HG03521 (cell line): ENCODE measurements around the gene KRTAP10-3.
"Not testable (repeated sequence)": the region's sequence is repeated elsewhere in the genome, so short reads cannot be mapped to it uniquely, and the experiment has no call there.

Experiments
- ATAC-seq: cut with Tn5 transposase; IDR thresholded peaks from one replicate; pipeline ENCODE4 v1.9.1; 2021; ENCODE audit warnings: mild to moderate bottlenecking, moderate library complexity; ENCODE audit not compliant: unreplicated experiment

The KRTAP10-3 gene

DNA sequence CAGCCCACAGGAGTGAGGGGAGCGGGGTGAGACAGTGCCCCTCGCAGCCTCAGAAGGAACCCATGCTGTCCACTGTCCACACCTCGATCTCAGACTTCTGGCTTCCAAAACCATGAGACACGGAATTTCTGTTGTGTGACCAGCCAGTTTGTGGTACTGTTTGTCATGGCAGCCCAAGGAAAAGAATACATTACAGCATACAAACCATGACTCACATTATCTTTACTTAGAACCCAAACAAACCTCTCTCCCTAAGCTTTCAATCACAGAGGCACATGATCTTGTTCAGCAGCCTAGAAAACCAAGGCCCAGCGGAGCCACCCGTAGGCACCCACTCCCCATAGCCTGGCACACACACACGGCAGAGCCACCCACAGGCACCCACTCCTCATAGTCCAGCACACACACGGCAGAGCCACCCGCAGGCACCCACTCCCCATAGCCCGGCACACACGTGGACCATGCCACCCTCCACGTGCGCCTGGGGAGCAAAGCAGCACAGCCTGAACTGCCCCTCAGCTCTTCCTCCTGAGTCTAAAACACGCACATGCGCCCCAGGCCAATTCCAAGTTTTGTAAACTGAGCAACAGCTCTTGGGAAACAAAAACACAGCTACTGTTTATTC is 14.5 kb upstream of the KRTAP10-3 start:
- no peak for ATAC-seq

- ATAC-seq = no peak
These were observed 13.5 kb upstream of the KRTAP10-3 start for GRCh38 chr21:44571844-44572782.

GRCh38 chr21:44571296-44571695 is 12.7 kb upstream of the KRTAP10-3 start:
- ATAC-seq = no peak

GRCh38 chr21:44569861-44570517 is 11.4 kb upstream of the KRTAP10-3 start:
- ATAC-seq = no peak

DNA sequence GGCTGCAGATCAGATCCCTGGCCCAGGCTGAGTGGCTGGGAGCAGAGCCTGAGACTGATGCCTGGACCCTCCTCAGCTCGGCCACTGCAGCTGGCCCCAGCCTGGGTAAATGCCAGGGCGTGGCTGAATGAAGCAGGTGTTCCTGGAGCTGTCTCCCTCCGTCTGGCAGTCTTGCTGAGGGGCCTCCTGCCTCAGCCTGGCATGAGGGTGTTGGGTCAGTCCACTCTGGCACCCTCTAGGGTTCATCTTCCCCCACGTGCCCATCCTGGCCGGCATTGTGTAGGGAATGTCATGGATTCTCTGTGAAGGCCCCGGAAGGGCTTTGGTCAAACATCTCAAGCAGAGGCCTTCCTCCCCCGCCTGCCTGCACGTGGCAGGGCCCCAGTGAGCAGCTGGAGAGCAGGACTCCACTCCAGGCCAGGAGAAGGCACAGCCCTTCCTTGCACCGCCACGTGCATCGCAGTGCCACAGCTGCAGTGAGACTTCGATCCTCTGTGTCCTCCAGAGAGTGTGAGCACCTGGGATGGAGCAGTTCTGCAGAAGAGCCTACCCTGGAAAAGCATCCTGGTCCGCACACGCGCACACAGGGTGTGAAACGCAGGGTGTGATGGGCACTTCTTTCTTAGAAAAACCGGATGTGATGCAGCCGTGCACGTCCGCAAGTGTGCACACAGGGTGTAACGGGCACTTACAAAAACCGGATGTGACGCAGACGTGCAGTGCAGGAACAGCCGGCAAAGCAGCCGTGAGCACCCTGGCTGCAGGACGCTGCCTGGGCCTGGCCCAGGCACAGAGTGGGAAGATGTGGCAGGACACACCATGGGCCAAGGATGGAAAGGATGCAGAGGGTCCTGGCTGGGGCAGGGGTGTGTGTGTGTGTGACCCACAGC is 10.3 kb upstream of the KRTAP10-3 start:
- ATAC-seq = no peak

GRCh38 chr21:44568261-44568660 is 9.7 kb upstream of the KRTAP10-3 start:
- ATAC-seq = no peak

DNA sequence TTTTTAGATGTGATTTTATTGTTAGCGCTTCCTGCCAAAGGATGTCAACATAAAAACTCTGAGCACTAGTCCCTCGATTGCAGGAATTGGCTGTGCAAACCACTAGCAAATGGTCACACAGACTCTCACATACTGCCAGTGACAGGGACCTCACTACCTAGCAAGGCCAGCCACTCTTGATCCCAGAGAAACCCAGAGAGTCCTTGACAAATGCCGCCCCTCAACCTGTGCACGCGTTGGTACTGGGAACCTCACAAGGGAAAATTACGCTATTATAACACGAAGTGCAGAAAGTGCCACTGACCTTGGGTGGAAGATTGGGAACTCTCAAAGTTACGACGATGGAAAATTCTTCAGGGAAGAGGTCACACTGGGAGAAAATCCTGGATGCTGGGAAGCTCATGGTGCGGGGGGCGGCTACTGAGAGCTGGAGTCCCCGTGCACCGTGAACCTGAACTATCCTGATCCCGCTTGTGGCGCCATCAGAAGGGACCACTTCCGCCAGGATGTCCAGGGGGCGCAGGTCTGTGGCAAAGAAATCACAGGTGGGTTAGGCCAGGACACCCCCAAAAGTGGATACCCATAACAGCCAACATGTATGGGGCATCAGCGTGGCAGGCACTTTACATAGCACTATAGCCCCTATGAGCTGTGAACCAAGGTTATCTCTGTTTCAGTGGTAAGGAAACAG is 9.0 kb upstream of the KRTAP10-3 start:
- ATAC-seq = no peak

DNA sequence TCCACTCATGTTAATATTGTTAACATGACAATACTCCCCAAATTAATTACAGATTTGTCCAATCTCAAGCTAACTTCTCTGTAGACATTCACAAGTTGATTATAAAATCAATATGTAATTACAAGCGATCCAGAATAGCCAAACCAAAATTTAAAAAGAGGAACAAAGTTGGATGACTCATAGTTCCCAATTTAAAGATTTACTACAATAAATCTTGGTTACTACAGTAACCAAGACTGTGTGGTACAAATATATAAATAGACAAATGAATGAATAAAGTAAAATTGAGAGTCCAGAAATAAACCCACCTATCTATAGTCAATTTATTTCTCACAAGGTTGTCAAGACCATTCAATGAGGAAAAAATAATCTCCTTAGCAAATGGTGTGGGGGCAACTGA is 7.8 kb upstream of the KRTAP10-3 start:
- ATAC-seq = no peak

GRCh38 chr21:44564886-44565598 is 6.4 kb upstream of the KRTAP10-3 start:
- ATAC-seq = no peak

DNA sequence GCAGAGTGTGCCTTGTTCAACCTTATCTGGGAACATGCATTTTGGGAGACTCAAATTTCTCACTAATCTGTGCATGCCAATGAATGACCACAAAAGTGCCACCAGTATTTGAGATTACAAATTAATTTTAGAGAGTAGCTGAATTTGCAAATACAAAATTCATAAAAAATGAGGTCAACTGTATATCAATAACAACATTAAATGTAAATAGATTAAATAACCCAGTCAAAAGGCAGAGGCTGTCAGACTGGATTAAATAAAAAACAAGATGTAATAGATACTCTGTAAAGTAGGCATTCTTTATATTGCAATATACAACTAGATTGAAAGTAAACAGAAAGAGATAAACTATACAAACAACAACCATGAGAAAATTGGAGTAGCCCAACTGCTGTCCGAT is 5.5 kb upstream of the KRTAP10-3 start:
- no peak for ATAC-seq

GRCh38 chr21:44558329-44558675 is 293 bp downstream of the KRTAP10-3 start:
- ATAC-seq = not testable (repeated sequence)

- ATAC-seq = no peak
These were observed 885 bp downstream of the KRTAP10-3 start for GRCh38 chr21:44557491-44558328.

DNA sequence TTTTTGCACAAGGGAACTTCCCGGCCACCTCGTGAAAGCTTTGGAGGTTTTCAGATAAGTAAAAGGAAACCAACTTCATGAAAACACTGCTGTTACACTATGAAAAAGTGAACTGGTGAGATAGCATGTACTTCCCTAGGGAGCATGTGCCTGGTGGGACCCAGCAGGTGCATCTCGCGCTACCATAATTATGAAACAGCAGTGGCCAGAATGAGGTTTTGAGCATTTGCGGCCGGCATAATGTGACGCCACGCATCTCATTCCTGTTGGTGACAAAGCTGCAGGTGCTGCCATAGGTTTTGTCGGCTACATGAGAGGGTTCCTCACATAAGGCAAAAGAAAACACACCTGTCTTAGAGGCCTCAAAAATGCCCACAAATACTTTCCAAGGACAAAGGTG is 1.7 kb downstream of the KRTAP10-3 start:
- ATAC-seq = no peak

GRCh38 chr21:44555200-44555875 is 3.3 kb downstream of the KRTAP10-3 start:
- no peak for ATAC-seq

- ATAC-seq = no peak
These were observed 5.9 kb downstream of the KRTAP10-3 start for GRCh38 chr21:44552681-44553080.

DNA sequence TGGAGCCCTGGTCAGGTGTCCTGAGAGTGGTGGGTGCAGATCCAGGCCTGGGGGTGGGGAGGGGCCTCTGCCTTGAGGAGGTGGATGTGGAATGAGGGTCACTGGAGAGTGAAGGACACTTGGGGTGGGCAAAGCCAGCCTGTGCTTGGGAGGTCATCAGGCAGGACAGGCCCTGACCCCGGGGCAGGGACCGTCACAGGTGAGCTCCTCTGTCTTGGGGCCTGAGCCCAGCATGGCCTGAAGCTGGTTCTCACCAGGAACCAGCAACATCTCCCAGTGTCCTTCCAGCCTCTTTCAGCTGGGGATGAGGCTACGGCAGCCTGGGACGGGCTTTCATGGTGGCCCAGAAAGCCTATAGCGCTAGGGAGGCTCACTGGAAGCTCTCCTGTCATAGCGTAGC is 6.5 kb downstream of the KRTAP10-3 start:
- ATAC-seq = no peak

DNA sequence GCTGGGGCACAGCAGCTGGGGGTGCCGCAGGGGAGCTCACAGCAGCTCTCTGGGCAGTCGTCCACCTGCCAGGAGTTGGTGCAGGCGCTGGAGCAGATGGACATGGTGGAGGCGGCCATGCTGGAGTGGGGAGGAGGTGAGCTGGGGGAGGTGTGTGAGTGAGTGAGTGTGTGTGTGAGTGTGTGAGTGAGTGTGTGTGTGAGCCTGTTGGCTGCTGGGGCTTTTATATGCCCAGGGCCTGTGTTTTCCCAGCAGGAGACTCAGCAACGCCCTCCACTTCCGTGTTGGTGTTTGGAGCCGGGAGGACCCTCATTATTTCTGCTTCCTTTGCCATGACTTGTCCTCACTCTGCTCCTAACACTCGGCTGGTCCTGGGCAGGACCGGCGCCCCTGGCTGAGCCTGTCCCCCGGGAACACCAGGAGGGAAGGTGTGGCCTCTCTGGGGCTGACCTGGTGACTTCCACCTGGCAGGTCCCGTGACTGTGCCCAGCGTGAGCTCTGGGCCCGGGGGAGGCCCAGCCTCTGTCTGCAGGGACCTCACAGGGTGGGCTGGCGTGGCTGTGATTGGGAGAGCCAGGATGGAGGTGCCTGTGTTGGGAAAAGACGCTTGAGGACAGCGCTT is 7.1 kb downstream of the KRTAP10-3 start, which contains the start of gene KRTAP10-2:
Gene KRTAP10-2, minus strand, starts transcription at position 166 of the 622 bp plus-strand sequence. Its CDS starts 47 bp downstream, at position 119.
- ATAC-seq = no peak

DNA sequence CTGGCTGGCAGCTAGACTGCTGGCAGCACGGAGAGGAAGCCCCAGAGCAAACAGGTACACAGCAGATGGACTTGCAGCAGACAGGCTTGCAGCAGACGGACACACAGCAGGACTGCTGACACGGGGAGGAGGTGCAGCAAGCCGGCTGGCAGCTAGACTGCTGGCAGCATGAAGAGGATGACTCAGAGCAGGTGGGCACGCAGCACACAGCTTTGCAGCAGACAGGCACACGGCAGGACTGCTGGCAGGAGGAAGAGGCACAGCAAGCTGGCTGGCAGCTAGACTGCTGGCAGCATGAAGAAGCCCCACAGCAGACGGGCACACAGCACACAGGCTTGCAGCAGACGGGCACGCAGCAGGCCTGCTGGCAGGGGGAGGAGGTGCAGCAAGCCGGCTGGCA is 7.8 kb downstream of the KRTAP10-3 start:
- no peak for ATAC-seq
